ENCODE measurements around the gene GP1BA. TPM values are rescaled to one million over a fixed set of nuclear protein-coding genes. Genes with fewer than 3 reads are reported as not detected.

GP1BA gene
- total and polyA plus RNA-seq, 10 of the 15 experiments (the other 5 are each of a cell fraction or from before 2014, with no cell fraction given): 0.04 to 0.67 (median 0.28) TPM; not detected in 1

DNA sequence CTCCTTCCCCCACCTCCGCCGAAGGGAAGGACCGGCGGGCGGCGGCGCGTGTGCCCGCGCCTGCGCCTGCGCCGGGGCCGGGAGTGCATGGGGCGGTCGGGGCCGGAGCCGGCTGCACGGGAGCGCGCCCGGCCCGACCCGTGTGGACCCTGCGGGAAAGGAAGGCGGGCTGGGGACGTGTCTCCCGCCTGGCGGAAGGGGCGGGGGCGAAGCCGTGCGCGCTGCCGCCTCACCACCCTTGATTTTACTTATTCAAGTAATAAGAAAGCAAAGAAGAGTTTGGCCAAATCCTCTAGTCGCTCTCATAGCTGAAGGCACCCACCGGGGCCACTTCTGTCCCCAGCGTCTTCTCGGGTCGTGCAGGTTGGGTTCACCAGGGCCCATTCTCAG is 16.8 kb downstream of the GP1BA start (continued):
- TF ChIP-seq, protein P1, sequence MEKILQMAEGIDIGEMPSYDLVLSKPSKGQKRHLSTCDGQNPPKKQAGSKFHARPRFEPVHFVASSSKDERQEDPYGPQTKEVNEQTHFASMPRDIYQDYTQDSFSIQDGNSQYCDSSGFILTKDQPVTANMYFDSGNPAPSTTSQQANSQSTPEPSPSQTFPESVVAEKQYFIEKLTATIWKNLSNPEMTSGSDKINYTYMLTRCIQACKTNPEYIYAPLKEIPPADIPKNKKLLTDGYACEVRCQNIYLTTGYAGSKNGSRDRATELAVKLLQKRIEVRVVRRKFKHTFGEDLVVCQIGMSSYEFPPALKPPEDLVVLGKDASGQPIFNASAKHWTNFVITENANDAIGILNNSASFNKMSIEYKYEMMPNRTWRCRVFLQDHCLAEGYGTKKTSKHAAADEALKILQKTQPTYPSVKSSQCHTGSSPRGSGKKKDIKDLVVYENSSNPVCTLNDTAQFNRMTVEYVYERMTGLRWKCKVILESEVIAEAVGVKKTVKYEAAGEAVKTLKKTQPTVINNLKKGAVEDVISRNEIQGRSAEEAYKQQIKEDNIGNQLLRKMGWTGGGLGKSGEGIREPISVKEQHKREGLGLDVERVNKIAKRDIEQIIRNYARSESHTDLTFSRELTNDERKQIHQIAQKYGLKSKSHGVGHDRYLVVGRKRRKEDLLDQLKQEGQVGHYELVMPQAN (conservative IDR thresholded peaks at IDR 0.05): peak; percentile 51
- TF ChIP-seq RAD51 (IDR thresholded peaks at IDR 0.05): no peak
- no peak for TF ChIP-seq E4F1 (IDR thresholded peaks at IDR 0.05; ENCODE audit: borderline replicate concordance, partially characterized antibody)
- TF ChIP-seq, protein P2, sequence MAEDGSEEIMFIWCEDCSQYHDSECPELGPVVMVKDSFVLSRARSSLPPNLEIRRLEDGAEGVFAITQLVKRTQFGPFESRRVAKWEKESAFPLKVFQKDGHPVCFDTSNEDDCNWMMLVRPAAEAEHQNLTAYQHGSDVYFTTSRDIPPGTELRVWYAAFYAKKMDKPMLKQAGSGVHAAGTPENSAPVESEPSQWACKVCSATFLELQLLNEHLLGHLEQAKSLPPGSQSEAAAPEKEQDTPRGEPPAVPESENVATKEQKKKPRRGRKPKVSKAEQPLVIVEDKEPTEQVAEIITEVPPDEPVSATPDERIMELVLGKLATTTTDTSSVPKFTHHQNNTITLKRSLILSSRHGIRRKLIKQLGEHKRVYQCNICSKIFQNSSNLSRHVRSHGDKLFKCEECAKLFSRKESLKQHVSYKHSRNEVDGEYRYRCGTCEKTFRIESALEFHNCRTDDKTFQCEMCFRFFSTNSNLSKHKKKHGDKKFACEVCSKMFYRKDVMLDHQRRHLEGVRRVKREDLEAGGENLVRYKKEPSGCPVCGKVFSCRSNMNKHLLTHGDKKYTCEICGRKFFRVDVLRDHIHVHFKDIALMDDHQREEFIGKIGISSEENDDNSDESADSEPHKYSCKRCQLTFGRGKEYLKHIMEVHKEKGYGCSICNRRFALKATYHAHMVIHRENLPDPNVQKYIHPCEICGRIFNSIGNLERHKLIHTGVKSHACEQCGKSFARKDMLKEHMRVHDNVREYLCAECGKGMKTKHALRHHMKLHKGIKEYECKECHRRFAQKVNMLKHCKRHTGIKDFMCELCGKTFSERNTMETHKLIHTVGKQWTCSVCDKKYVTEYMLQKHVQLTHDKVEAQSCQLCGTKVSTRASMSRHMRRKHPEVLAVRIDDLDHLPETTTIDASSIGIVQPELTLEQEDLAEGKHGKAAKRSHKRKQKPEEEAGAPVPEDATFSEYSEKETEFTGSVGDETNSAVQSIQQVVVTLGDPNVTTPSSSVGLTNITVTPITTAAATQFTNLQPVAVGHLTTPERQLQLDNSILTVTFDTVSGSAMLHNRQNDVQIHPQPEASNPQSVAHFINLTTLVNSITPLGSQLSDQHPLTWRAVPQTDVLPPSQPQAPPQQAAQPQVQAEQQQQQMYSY (CRISPR knock-in tag; IDR thresholded peaks at IDR 0.05): no peak
- peak; percentile 72 for TF ChIP-seq ZSCAN29 (IDR thresholded peaks at IDR 0.05)
- TF ChIP-seq, protein P3, sequence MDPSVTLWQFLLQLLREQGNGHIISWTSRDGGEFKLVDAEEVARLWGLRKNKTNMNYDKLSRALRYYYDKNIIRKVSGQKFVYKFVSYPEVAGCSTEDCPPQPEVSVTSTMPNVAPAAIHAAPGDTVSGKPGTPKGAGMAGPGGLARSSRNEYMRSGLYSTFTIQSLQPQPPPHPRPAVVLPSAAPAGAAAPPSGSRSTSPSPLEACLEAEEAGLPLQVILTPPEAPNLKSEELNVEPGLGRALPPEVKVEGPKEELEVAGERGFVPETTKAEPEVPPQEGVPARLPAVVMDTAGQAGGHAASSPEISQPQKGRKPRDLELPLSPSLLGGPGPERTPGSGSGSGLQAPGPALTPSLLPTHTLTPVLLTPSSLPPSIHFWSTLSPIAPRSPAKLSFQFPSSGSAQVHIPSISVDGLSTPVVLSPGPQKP (IDR thresholded peaks at IDR 0.05; ENCODE audit: low read depth, low read length): no peak
- no peak for TF ChIP-seq GABPA (IDR thresholded peaks at IDR 0.05; ENCODE audit: low read depth)
- TF ChIP-seq SUPT20H (IDR thresholded peaks at IDR 0.05; ENCODE audit: borderline replicate concordance, control insufficient read depth, low read depth, low read length): no peak
- TF ChIP-seq SIN3A (IDR thresholded peaks at IDR 0.05; ENCODE audit: low read depth, low read length): no peak
- TF ChIP-seq ESRRA (IDR thresholded peaks at IDR 0.05; ENCODE audit: low read length): no peak
- no peak; the same call in 1 of the 2 replicates for TF ChIP-seq CREM (IDR thresholded peaks at IDR 0.05; ENCODE audit: low read depth)
- TF ChIP-seq, protein P4, sequence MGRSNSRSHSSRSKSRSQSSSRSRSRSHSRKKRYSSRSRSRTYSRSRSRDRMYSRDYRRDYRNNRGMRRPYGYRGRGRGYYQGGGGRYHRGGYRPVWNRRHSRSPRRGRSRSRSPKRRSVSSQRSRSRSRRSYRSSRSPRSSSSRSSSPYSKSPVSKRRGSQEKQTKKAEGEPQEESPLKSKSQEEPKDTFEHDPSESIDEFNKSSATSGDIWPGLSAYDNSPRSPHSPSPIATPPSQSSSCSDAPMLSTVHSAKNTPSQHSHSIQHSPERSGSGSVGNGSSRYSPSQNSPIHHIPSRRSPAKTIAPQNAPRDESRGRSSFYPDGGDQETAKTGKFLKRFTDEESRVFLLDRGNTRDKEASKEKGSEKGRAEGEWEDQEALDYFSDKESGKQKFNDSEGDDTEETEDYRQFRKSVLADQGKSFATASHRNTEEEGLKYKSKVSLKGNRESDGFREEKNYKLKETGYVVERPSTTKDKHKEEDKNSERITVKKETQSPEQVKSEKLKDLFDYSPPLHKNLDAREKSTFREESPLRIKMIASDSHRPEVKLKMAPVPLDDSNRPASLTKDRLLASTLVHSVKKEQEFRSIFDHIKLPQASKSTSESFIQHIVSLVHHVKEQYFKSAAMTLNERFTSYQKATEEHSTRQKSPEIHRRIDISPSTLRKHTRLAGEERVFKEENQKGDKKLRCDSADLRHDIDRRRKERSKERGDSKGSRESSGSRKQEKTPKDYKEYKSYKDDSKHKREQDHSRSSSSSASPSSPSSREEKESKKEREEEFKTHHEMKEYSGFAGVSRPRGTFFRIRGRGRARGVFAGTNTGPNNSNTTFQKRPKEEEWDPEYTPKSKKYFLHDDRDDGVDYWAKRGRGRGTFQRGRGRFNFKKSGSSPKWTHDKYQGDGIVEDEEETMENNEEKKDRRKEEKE (IDR thresholded peaks at IDR 0.05): 0 out of 2 replicates have a peak, but pooled peaks have one; percentile 70
- peak; percentile 80 for TF ChIP-seq BACH1 (IDR thresholded peaks at IDR 0.05; ENCODE audit: borderline replicate concordance)
- TF ChIP-seq KLF5 (IDR thresholded peaks at IDR 0.05; ENCODE audit: partially characterized antibody): peak; percentile 45
- no peak for TF ChIP-seq E2F4 (IDR thresholded peaks at IDR 0.05; ENCODE audit: low read depth, low read length)
- TF ChIP-seq NFXL1 (IDR thresholded peaks at IDR 0.05; ENCODE audit: borderline replicate concordance): no peak
- TF ChIP-seq GATAD2B (conservative IDR thresholded peaks at IDR 0.05; ENCODE audit: low read depth): peak; percentile 30; the same call in 1 of the 2 replicates
